WTC11 (cell line): ENCODE results near the gene RPL37.
"Not testable (repeated sequence)": the region's sequence is repeated elsewhere in the genome, so short reads cannot be mapped to it uniquely, and the experiment has no call there.

Experiments
- CBFB ChIP-seq: sonication (generic); formaldehyde crosslinking; IDR thresholded peaks from 2 replicates; pipeline ENCODE4 v1.8.1; 2022; ENCODE audit warnings: mild to moderate bottlenecking, low read depth, missing genetic modification reagents
- TF ChIP-seq, protein P1 (sequence below): sonication (generic); formaldehyde crosslinking; IDR thresholded peaks from 2 replicates; pipeline ENCODE4 v1.8.0; 2022; ENCODE audit warnings: mild to moderate bottlenecking, missing genetic modification reagents
- TF ChIP-seq, protein P2 (sequence below): fragments of 200-600 bp; IDR thresholded peaks from 2 replicates; pipeline ENCODE4 v1.8.0; 2022; ENCODE audit warnings: antibody characterized with exemption

DNA sequence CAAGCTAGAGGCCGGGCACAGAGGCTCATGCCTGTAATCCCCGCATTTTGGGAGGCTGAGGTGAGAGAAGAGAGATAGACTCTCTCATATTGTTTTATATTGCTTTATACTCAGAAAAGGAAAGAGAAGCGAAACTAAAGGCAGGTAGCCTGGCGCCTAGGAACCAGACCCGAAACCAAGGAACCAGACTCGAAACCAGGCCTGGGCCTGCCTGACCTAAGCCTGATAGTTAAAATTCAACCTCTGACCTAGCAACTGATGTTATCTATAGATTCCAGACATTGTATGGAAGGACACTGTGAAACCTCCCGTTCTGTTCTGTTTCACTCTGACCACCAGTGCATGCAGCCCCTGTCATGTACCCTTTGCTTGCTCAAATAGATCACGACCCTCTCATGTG is 37.2 kb upstream of the RPL37 start:
- TF ChIP-seq, protein P1, sequence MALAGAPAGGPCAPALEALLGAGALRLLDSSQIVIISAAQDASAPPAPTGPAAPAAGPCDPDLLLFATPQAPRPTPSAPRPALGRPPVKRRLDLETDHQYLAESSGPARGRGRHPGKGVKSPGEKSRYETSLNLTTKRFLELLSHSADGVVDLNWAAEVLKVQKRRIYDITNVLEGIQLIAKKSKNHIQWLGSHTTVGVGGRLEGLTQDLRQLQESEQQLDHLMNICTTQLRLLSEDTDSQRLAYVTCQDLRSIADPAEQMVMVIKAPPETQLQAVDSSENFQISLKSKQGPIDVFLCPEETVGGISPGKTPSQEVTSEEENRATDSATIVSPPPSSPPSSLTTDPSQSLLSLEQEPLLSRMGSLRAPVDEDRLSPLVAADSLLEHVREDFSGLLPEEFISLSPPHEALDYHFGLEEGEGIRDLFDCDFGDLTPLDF (CRISPR knock-in tag) = not testable (repeated sequence)
- TF ChIP-seq, protein P2, sequence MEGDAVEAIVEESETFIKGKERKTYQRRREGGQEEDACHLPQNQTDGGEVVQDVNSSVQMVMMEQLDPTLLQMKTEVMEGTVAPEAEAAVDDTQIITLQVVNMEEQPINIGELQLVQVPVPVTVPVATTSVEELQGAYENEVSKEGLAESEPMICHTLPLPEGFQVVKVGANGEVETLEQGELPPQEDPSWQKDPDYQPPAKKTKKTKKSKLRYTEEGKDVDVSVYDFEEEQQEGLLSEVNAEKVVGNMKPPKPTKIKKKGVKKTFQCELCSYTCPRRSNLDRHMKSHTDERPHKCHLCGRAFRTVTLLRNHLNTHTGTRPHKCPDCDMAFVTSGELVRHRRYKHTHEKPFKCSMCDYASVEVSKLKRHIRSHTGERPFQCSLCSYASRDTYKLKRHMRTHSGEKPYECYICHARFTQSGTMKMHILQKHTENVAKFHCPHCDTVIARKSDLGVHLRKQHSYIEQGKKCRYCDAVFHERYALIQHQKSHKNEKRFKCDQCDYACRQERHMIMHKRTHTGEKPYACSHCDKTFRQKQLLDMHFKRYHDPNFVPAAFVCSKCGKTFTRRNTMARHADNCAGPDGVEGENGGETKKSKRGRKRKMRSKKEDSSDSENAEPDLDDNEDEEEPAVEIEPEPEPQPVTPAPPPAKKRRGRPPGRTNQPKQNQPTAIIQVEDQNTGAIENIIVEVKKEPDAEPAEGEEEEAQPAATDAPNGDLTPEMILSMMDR = not testable (repeated sequence)
- TF ChIP-seq CBFB = not testable (repeated sequence)
